ENCODE results near the gene MVB12B. TPM values are rescaled to one million over a fixed set of nuclear protein-coding genes. Genes with fewer than 3 reads are reported as not detected.
A peak's percentile ranks its signal among the peaks of the same experiment; 100 is the strongest.

MVB12B gene
- total and polyA plus RNA-seq, 2 of the 13 experiments (the other 11 are each of a cell fraction or from before 2014, with no cell fraction given) = 12.1 to 30.1 TPM

- no peak overlapping the region for H3K9ac ChIP-seq (ENCODE audit: insufficient read depth, low read depth, low read length)
- POLR2A ChIA-PET = no interaction called here
Observed at GRCh38 chr9:126291925-126292324, 34.7 kb upstream of the MVB12B start.

DNA sequence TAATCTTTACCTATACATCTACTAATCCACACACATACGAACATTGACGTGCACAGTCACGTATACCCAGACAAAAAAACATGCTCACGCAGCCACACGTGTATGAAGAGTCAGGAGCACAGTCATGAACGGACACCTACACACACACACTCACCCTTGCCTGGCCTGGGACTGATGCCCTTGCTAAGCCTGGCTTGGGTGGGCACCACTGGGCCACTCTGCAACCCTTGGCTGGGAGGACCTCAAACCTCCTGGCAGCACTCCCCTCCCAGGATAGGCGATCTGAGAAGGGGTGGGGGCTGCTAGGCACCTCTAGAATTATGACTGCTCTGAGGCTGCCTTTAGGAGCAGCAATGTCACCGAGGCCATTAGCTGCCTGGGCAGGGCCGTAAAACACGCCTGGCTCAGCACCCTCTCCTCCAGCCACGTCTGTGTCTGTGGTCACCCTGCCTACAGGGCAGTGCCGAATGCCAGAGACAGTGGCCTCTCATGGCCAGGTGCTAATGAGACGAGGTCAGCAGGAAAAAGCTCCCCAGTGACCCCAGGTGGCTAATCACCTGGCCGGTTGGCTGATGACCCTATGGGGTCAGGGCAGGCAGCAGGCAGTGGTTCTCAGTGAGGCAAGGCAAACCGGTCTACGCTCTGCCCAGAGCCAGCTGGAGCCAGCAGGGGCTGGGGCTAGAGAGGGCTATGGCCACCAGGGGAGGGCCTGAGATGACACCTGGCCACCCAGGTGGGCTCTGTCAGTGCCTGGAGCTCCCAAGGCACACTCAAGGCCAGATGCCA, 33.7 kb upstream of the MVB12B start:
- Histone ChIP-seq H3K36me3 (replicated peaks in 1 of 2; ENCODE audit: control insufficient read depth in 1 of 2, insufficient read depth in 2 of 2, low read length in 2 of 2) (no peaks in the 10 kb centered on the region), H3K27me3 (ENCODE audit: control insufficient read depth in 1 of 2, insufficient read depth in 2 of 2, low read length in 2 of 2) (peaks cover 4 to 30% of the 10 kb centered on the region in 2 experiments; a peak in 3 of 5 replicates), H3K4me2 (ENCODE audit: low read depth, low read length) (no peak overlapping the region), H3K9ac (ENCODE audit: insufficient read depth, low read depth, low read length) (no peak overlapping the region), H2AFZ (ENCODE audit: low read length) (no peak overlapping the region), H3K4me1 (ENCODE audit: insufficient read depth, low read length) (no peaks in the 10 kb centered on the region), H4K20me1 (ENCODE audit: insufficient read depth, low read length) (no peaks in the 10 kb centered on the region), H3K4me3 (replicated peaks in 1 of 3; ENCODE audit: insufficient read depth in 1 of 3, low read depth in 2 of 3, low read length in 3 of 3) (no peak overlapping the region), H3K27ac (ENCODE audit: extremely low read length, insufficient read depth, low read length) (no peak overlapping the region), H3K9me3 (ENCODE audit: low read length) (no peaks in the 10 kb centered on the region), H3K79me2 (ENCODE audit: insufficient read depth, low read length) (no peaks in the 10 kb centered on the region)
- TF ChIP-seq, protein P1, sequence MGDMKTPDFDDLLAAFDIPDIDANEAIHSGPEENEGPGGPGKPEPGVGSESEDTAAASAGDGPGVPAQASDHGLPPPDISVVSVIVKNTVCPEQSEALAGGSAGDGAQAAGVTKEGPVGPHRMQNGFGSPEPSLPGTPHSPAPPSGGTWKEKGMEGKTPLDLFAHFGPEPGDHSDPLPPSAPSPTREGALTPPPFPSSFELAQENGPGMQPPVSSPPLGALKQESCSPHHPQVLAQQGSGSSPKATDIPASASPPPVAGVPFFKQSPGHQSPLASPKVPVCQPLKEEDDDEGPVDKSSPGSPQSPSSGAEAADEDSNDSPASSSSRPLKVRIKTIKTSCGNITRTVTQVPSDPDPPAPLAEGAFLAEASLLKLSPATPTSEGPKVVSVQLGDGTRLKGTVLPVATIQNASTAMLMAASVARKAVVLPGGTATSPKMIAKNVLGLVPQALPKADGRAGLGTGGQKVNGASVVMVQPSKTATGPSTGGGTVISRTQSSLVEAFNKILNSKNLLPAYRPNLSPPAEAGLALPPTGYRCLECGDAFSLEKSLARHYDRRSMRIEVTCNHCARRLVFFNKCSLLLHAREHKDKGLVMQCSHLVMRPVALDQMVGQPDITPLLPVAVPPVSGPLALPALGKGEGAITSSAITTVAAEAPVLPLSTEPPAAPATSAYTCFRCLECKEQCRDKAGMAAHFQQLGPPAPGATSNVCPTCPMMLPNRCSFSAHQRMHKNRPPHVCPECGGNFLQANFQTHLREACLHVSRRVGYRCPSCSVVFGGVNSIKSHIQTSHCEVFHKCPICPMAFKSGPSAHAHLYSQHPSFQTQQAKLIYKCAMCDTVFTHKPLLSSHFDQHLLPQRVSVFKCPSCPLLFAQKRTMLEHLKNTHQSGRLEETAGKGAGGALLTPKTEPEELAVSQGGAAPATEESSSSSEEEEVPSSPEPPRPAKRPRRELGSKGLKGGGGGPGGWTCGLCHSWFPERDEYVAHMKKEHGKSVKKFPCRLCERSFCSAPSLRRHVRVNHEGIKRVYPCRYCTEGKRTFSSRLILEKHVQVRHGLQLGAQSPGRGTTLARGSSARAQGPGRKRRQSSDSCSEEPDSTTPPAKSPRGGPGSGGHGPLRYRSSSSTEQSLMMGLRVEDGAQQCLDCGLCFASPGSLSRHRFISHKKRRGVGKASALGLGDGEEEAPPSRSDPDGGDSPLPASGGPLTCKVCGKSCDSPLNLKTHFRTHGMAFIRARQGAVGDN (CRISPR knock-in tag; IDR thresholded peaks at IDR 0.05) = peak; percentile 29
- TF ChIP-seq SMAD1 (CRISPR knock-in tag; IDR thresholded peaks at IDR 0.05; ENCODE audit: borderline replicate concordance, low read depth) = peak; percentile 9; the same call in 1 of the 2 replicates
- 0 out of 2 replicates have a peak, but pooled peaks have one; percentile 52 for TF ChIP-seq HNRNPL (IDR thresholded peaks at IDR 0.05; ENCODE audit: low read depth, low read length)
- TF ChIP-seq DBP (CRISPR knock-in tag; IDR thresholded peaks at IDR 0.05; ENCODE audit: not compliant biosample characterization) = no peak
- no peak for DNase-seq (ENCODE audit: low spot score)
- BruUV-seq (replicated peaks) = no TSS peak
- WGBS (ENCODE audit: low lambda C conversion rate) = 33% methylated on average over 10 of the region's 16 CpGs
- in situ Hi-C loops (cut with HindIII; ENCODE audit: extremely low pct_ligation_motif_present, low pct_unique_long_range_greater_than_20kb) (no loop called here), intact Hi-C loops (cut with micrococcal nuclease; ENCODE audit: unreplicated experiment) (no loop called here)
- CTCF ChIA-PET (ENCODE audit: low intra/inter-chr PET ratio, low total read pairs) = no interaction called here
- FAIRE-seq = no peak
- ATAC-seq = peak; percentile 67
- POLR2A ChIA-PET = no interaction called here

More at GRCh38 chr9:126291925-126292324, 34.7 kb upstream of the MVB12B start:
- Histone ChIP-seq H3K4me2 (ENCODE audit: low read depth, low read length) (no peak overlapping the region), H4K20me1 (ENCODE audit: insufficient read depth, low read length) (no peaks in the 10 kb centered on the region), H3K79me2 (ENCODE audit: insufficient read depth, low read length) (no peaks in the 10 kb centered on the region), H3K4me1 (ENCODE audit: insufficient read depth, low read length) (no peaks in the 10 kb centered on the region), H3K27ac (ENCODE audit: extremely low read length, insufficient read depth, low read length) (no peak overlapping the region), H3K36me3 (replicated peaks in 1 of 2; ENCODE audit: control insufficient read depth in 1 of 2, insufficient read depth in 2 of 2, low read length in 2 of 2) (no peaks in the 10 kb centered on the region), H3K4me3 (replicated peaks in 1 of 3; ENCODE audit: insufficient read depth in 1 of 3, low read depth in 2 of 3, low read length in 3 of 3) (no peak overlapping the region), H3K9me3 (ENCODE audit: low read length) (no peaks in the 10 kb centered on the region), H2AFZ (ENCODE audit: low read length) (no peak overlapping the region), H3K27me3 (ENCODE audit: control insufficient read depth in 1 of 2, insufficient read depth in 2 of 2, low read length in 2 of 2) (peaks cover 4 to 35% of the 10 kb centered on the region in 2 experiments; a peak in 3 of 5 replicates)
- ATAC-seq (no peak), FAIRE-seq (no peak), DNase-seq (ENCODE audit: low spot score) (no peak)
- 11% methylated on average over 4 of the region's 4 CpGs for WGBS (ENCODE audit: low lambda C conversion rate)
- TF ChIP-seq SMAD3 (CRISPR knock-in tag; IDR thresholded peaks at IDR 0.05) = no peak
- no peak for TF ChIP-seq FOSL2 (CRISPR knock-in tag; IDR thresholded peaks at IDR 0.05)
- no peak for TF ChIP-seq NFIB (CRISPR knock-in tag; IDR thresholded peaks at IDR 0.05; ENCODE audit: borderline replicate concordance)
- TF ChIP-seq ZNF3 (CRISPR knock-in tag; IDR thresholded peaks at IDR 0.05) = no peak
- TF ChIP-seq ZNF496 (CRISPR knock-in tag; IDR thresholded peaks at IDR 0.05; ENCODE audit: insufficient replicate concordance) = no peak
- TF ChIP-seq MTF1 (CRISPR knock-in tag; IDR thresholded peaks at IDR 0.05) = no peak
- TF ChIP-seq IKZF4 (CRISPR knock-in tag; IDR thresholded peaks at IDR 0.05; ENCODE audit: borderline replicate concordance, low read depth, not compliant biosample characterization) = no peak
- TF ChIP-seq TBX2 (CRISPR knock-in tag; IDR thresholded peaks at IDR 0.05; ENCODE audit: borderline replicate concordance) = no peak
- TF ChIP-seq SMARCC2 (IDR thresholded peaks at IDR 0.05) = no peak
- no peak for TF ChIP-seq ZNF883 (CRISPR knock-in tag; IDR thresholded peaks at IDR 0.05; ENCODE audit: not compliant biosample characterization)
- TF ChIP-seq KDM5A (IDR thresholded peaks at IDR 0.05; ENCODE audit: borderline replicate concordance, low read length) = no peak
- TF ChIP-seq ATF1 (CRISPR knock-in tag; IDR thresholded peaks at IDR 0.05) = no peak
- no peak for TF ChIP-seq WIZ (CRISPR knock-in tag; IDR thresholded peaks at IDR 0.05)
- no peak for TF ChIP-seq HDAC2 (CRISPR knock-in tag; IDR thresholded peaks at IDR 0.05)
- intact Hi-C loops (cut with micrococcal nuclease; ENCODE audit: unreplicated experiment) (no loop called here), in situ Hi-C loops (cut with HindIII; ENCODE audit: extremely low pct_ligation_motif_present, low pct_unique_long_range_greater_than_20kb) (no loop called here)
- no TSS peak for BruUV-seq (replicated peaks)
- CTCF ChIA-PET (ENCODE audit: low intra/inter-chr PET ratio, low total read pairs) = no interaction called here
